Measurements from ENCODE around the gene CD59. TPM values are rescaled to one million over a fixed set of nuclear protein-coding genes. Genes with fewer than 3 reads are reported as not detected.
A peak's percentile ranks its signal among the peaks of the same experiment; 100 is the strongest.

The CD59 gene
- total and polyA plus RNA-seq, 9 of the 15 experiments (the other 6 are each of a cell fraction or from before 2014, with no cell fraction given) = 38.1 to 338 (median 173) TPM

DNA sequence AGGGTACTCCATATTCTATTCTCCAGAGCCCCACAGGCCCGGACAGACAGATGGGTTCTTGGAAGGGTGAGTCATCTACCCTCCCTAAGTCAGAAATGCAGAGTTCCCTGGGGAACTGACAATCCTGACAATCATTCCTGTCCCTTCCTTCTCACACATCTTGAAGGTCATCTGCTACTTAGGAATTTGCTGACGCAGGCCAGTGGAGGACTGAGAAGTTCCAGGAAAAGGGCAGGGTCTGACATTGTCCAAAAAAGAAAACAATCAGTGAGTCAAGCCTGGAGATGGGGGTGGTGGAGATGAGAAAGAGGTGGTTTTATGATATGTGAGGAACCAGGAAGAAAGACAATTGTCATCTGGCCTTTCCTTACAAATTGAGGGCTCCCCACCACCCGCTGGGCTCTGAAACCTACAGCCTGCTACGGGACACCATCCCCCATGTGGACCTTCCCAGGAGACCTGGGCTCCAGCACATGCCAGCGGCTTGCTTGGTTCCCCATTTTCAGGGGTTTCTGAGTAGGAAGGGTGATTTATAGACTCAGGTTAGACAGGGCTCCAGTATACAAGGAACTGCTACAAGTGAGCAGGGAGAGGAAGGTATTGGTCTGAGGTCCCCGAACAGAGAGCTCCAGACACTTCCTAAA lies 12.9 kb downstream of the CD59 start (continued):
- TF ChIP-seq, protein P1, sequence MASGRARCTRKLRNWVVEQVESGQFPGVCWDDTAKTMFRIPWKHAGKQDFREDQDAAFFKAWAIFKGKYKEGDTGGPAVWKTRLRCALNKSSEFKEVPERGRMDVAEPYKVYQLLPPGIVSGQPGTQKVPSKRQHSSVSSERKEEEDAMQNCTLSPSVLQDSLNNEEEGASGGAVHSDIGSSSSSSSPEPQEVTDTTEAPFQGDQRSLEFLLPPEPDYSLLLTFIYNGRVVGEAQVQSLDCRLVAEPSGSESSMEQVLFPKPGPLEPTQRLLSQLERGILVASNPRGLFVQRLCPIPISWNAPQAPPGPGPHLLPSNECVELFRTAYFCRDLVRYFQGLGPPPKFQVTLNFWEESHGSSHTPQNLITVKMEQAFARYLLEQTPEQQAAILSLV (tag; IDR thresholded peaks at IDR 0.05) = no peak
- TF ChIP-seq PHF8 (IDR thresholded peaks at IDR 0.05; ENCODE audit: borderline replicate concordance, low read length) = no peak
- TF ChIP-seq ZC3H8 (IDR thresholded peaks at IDR 0.05) = no peak
- no peak for TF ChIP-seq FOS (IDR thresholded peaks at IDR 0.05; ENCODE audit: extremely low read depth, insufficient read length)
- TF ChIP-seq, protein P2, sequence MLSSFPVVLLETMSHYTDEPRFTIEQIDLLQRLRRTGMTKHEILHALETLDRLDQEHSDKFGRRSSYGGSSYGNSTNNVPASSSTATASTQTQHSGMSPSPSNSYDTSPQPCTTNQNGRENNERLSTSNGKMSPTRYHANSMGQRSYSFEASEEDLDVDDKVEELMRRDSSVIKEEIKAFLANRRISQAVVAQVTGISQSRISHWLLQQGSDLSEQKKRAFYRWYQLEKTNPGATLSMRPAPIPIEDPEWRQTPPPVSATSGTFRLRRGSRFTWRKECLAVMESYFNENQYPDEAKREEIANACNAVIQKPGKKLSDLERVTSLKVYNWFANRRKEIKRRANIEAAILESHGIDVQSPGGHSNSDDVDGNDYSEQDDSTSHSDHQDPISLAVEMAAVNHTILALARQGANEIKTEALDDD (IDR thresholded peaks at IDR 0.05) = no peak
- no peak for TF ChIP-seq CHD2 (IDR thresholded peaks at IDR 0.05; ENCODE audit: low read depth, low read length)
- TF ChIP-seq ESRRA (IDR thresholded peaks at IDR 0.05; ENCODE audit: borderline replicate concordance, low read depth) = peak; percentile 93
- TF ChIP-seq PPARD (CRISPR knock-in tag; IDR thresholded peaks at IDR 0.05) = no peak
- TF ChIP-seq PTRF (tag; IDR thresholded peaks at IDR 0.05) = no peak
- no peak for TF ChIP-seq HNRNPH1 (optimal IDR thresholded peaks at IDR 0.05; ENCODE audit: low read depth, low read length)
- TF ChIP-seq FOXJ3 (CRISPR knock-in tag; IDR thresholded peaks at IDR 0.05) = no peak
- no peak for TF ChIP-seq PCBP2 (IDR thresholded peaks at IDR 0.05; ENCODE audit: low read depth, low read length, poor library complexity, severe bottlenecking)
- no peak for TF ChIP-seq GTF2A2 (tag; IDR thresholded peaks at IDR 0.05)
- TF ChIP-seq RBM39 (optimal IDR thresholded peaks at IDR 0.05; ENCODE audit: low read depth, low read length) = no peak
- TF ChIP-seq KDM2B (CRISPR knock-in tag; IDR thresholded peaks at IDR 0.05) = no peak
- TF ChIP-seq, protein P3, sequence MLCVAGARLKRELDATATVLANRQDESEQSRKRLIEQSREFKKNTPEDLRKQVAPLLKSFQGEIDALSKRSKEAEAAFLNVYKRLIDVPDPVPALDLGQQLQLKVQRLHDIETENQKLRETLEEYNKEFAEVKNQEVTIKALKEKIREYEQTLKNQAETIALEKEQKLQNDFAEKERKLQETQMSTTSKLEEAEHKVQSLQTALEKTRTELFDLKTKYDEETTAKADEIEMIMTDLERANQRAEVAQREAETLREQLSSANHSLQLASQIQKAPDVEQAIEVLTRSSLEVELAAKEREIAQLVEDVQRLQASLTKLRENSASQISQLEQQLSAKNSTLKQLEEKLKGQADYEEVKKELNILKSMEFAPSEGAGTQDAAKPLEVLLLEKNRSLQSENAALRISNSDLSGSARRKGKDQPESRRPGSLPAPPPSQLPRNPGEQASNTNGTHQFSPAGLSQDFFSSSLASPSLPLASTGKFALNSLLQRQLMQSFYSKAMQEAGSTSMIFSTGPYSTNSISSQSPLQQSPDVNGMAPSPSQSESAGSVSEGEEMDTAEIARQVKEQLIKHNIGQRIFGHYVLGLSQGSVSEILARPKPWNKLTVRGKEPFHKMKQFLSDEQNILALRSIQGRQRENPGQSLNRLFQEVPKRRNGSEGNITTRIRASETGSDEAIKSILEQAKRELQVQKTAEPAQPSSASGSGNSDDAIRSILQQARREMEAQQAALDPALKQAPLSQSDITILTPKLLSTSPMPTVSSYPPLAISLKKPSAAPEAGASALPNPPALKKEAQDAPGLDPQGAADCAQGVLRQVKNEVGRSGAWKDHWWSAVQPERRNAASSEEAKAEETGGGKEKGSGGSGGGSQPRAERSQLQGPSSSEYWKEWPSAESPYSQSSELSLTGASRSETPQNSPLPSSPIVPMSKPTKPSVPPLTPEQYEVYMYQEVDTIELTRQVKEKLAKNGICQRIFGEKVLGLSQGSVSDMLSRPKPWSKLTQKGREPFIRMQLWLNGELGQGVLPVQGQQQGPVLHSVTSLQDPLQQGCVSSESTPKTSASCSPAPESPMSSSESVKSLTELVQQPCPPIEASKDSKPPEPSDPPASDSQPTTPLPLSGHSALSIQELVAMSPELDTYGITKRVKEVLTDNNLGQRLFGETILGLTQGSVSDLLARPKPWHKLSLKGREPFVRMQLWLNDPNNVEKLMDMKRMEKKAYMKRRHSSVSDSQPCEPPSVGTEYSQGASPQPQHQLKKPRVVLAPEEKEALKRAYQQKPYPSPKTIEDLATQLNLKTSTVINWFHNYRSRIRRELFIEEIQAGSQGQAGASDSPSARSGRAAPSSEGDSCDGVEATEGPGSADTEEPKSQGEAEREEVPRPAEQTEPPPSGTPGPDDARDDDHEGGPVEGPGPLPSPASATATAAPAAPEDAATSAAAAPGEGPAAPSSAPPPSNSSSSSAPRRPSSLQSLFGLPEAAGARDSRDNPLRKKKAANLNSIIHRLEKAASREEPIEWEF (CRISPR knock-in tag; IDR thresholded peaks at IDR 0.05) = no peak
- no peak for TF ChIP-seq ZBED1 (IDR thresholded peaks at IDR 0.05)
- no peak for TF ChIP-seq NCOA4 (IDR thresholded peaks at IDR 0.05; ENCODE audit: partially characterized antibody)
- TF ChIP-seq POLR3G (IDR thresholded peaks at IDR 0.05; ENCODE audit: extremely low read depth, insufficient read length, insufficient replicate concordance) = no peak
- TF ChIP-seq TAF9B (IDR thresholded peaks at IDR 0.05; ENCODE audit: partially characterized antibody) = peak; percentile 68
- no peak for TF ChIP-seq ZNF146 (CRISPR knock-in tag; IDR thresholded peaks at IDR 0.05; ENCODE audit: unreplicated experiment)
- TF ChIP-seq GATA2 (CRISPR knock-in tag; IDR thresholded peaks at IDR 0.05) = no peak
- TF ChIP-seq ILK (tag; IDR thresholded peaks at IDR 0.05; ENCODE audit: borderline replicate concordance, low read depth) = no peak

Measured in K562 (cell line).